ENCODE measurements around the gene C4BPA. TPM values are rescaled to one million over a fixed set of nuclear protein-coding genes. Genes with fewer than 3 reads are reported as not detected.

Gene C4BPA
- total and polyA plus RNA-seq, 10 of the 15 experiments (the other 5 are each of a cell fraction or from before 2014, with no cell fraction given) = 0.31 TPM; not detected in 9

DNA sequence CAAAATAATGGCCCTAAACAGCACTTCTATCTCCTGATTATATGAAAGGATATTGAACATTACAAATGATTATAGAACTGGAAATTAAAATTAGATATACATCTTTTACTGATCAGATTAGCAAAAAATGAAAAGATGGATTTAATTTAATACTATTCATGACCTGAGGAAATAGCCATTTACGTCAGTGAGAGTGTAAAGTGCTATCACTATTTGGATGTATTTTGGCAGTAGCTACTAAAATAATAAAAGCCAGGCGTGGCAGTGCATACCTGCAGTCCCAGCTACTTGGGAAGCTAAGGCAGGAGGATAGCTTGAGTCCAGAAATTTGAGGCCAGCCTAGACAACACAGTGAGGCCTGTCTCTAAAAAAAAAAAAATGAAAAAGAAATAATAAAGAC is 10.1 kb upstream of the C4BPA start:
- no peaks in the 10 kb centered on the region for H4K20me1 ChIP-seq (ENCODE audit: control insufficient read depth, insufficient read depth)
- no peak for ATAC-seq
- H3K4me1 ChIP-seq (ENCODE audit: control insufficient read depth, insufficient read depth, low read length) = peaks cover 4% of the 10 kb centered on the region
- RAD21 ChIA-PET (ENCODE audit: unreplicated experiment) = interaction anchor here (1.2 to 1.3 kb wide), 2 partner anchors 10 to 311 kb away, joined by 4 read pairs; no protein-coding TSS in a partner anchor
- H3K4me3 ChIP-seq = no peak overlapping the region
- no TSS peak for BruUV-seq (replicated peaks)
- H2AFZ ChIP-seq (ENCODE audit: control insufficient read depth, low read depth, low read length) = no peak overlapping the region
- SMC1A ChIA-PET (ENCODE audit: uncharacterized antibody, unreplicated experiment) = interaction anchor here (0.7 to 1.2 kb wide), 3 partner anchors 10 to 312 kb away, joined by 3 read pairs; no protein-coding TSS in a partner anchor
- POLR2A ChIA-PET = no interaction called here
- no peak for TF ChIP-seq ASH2L (IDR thresholded peaks at IDR 0.05; ENCODE audit: borderline replicate concordance, low read depth)
- TF ChIP-seq MLLT1 (IDR thresholded peaks at IDR 0.05) = no peak
- TF ChIP-seq FOXK2 (IDR thresholded peaks at IDR 0.05) = no peak
- TF ChIP-seq POLR2AphosphoS2 (IDR thresholded peaks at IDR 0.05; ENCODE audit: low read depth, low read length) = no peak
- TF ChIP-seq, protein P1, sequence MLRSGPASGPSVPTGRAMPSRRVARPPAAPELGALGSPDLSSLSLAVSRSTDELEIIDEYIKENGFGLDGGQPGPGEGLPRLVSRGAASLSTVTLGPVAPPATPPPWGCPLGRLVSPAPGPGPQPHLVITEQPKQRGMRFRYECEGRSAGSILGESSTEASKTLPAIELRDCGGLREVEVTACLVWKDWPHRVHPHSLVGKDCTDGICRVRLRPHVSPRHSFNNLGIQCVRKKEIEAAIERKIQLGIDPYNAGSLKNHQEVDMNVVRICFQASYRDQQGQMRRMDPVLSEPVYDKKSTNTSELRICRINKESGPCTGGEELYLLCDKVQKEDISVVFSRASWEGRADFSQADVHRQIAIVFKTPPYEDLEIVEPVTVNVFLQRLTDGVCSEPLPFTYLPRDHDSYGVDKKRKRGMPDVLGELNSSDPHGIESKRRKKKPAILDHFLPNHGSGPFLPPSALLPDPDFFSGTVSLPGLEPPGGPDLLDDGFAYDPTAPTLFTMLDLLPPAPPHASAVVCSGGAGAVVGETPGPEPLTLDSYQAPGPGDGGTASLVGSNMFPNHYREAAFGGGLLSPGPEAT (IDR thresholded peaks at IDR 0.05; ENCODE audit: low read depth) = no peak
- TF ChIP-seq MYB (IDR thresholded peaks at IDR 0.05; ENCODE audit: borderline replicate concordance, low read depth, low read length) = no peak
- no peak for TF ChIP-seq SMC3 (IDR thresholded peaks at IDR 0.05; ENCODE audit: borderline replicate concordance, low read length)
- TF ChIP-seq EP300 (IDR thresholded peaks at IDR 0.05; ENCODE audit: borderline replicate concordance in 1 of 2, control insufficient read depth in 1 of 2, low read depth in 2 of 2, low read length in 2 of 2) = no peak
- TF ChIP-seq MEF2A (IDR thresholded peaks at IDR 0.05; ENCODE audit: insufficient read depth, low read depth, low read length) = no peak
- TF ChIP-seq, protein P2, sequence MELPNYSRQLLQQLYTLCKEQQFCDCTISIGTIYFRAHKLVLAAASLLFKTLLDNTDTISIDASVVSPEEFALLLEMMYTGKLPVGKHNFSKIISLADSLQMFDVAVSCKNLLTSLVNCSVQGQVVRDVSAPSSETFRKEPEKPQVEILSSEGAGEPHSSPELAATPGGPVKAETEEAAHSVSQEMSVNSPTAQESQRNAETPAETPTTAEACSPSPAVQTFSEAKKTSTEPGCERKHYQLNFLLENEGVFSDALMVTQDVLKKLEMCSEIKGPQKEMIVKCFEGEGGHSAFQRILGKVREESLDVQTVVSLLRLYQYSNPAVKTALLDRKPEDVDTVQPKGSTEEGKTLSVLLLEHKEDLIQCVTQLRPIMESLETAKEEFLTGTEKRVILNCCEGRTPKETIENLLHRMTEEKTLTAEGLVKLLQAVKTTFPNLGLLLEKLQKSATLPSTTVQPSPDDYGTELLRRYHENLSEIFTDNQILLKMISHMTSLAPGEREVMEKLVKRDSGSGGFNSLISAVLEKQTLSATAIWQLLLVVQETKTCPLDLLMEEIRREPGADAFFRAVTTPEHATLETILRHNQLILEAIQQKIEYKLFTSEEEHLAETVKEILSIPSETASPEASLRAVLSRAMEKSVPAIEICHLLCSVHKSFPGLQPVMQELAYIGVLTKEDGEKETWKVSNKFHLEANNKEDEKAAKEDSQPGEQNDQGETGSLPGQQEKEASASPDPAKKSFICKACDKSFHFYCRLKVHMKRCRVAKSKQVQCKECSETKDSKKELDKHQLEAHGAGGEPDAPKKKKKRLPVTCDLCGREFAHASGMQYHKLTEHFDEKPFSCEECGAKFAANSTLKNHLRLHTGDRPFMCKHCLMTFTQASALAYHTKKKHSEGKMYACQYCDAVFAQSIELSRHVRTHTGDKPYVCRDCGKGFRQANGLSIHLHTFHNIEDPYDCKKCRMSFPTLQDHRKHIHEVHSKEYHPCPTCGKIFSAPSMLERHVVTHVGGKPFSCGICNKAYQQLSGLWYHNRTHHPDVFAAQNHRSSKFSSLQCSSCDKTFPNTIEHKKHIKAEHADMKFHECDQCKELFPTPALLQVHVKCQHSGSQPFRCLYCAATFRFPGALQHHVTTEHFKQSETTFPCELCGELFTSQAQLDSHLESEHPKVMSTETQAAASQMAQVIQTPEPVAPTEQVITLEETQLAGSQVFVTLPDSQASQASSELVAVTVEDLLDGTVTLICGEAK (IDR thresholded peaks at IDR 0.05; ENCODE audit: borderline replicate concordance) = no peak
- no peak for TF ChIP-seq SREBF1 (IDR thresholded peaks at IDR 0.05; ENCODE audit: low read length)
- TF ChIP-seq RELA (IDR thresholded peaks at IDR 0.05; ENCODE audit: borderline replicate concordance, partially characterized antibody) = no peak
- no peak for TF ChIP-seq NRF1 (conservative IDR thresholded peaks at IDR 0.05; ENCODE audit: low read depth, low read length)
- no peak for TF ChIP-seq IKZF2 (IDR thresholded peaks at IDR 0.05)
- no peak for TF ChIP-seq SIN3A (IDR thresholded peaks at IDR 0.05; ENCODE audit: low read depth, low read length)
- no peak for TF ChIP-seq ZSCAN29 (IDR thresholded peaks at IDR 0.05)
- intact Hi-C loops (cut with micrococcal nuclease; ENCODE audit: unreplicated experiment) = no loop called here
- H3K27ac ChIP-seq (ENCODE audit: control insufficient read depth, insufficient read depth) = no peak overlapping the region
- H3K36me3 ChIP-seq (ENCODE audit: control insufficient read depth in 2 of 2, insufficient read depth in 2 of 2, low read length in 1 of 2) = no peaks in the 10 kb centered on the region
- FAIRE-seq = no peak
- peaks cover 1% of the 10 kb centered on the region; the same call in 2 of the 3 replicates for H3K9me3 ChIP-seq (replicated peaks; ENCODE audit: control insufficient read depth, insufficient read depth, low read length)
- in situ Hi-C loops (cut with MboI) = no loop called here
- 37% methylated on average over 2 of the region's 2 CpGs for WGBS (ENCODE audit: insufficient coverage, insufficient replicate concordance, low lambda C conversion rate, missing lambda C conversion rate)
- CTCF ChIA-PET = interaction anchor here (0.7 to 3.1 kb wide), 6 partner anchors 9 to 405 kb away, joined by 3 to 13 read pairs (median 4); no protein-coding TSS in a partner anchor
- H3K4me2 ChIP-seq (ENCODE audit: control insufficient read depth, insufficient read depth) = no peak overlapping the region
- H3K27me3 ChIP-seq (replicated peaks in 1 of 2; ENCODE audit: control insufficient read depth in 2 of 2, insufficient read depth in 2 of 2, low read length in 1 of 2) = no peaks in the 10 kb centered on the region
- no peaks in the 10 kb centered on the region for H3K79me2 ChIP-seq (ENCODE audit: control insufficient read depth, insufficient read depth, low read length)
- no peak overlapping the region for H3K9ac ChIP-seq (ENCODE audit: control insufficient read depth, insufficient read depth, low read length)
- DNase-seq (ENCODE audit: low read depth, low spot score) = no peak
